HEK293 (cell line): Measurements from ENCODE around the gene WDR44.

ENCODE experiments used
- CTCF ChIA-PET: fragments of 350-600 bp; formaldehyde crosslinking; extraction: SDS; loops from one replicate; lab custom pipeline; 2021; ENCODE audit warnings: antibody characterized with exemption; lab: Yijun Ruan, JAX
- POLR2A ChIA-PET: fragments of 300-600 bp; formaldehyde crosslinking; extraction: SDS; loops from one replicate; lab custom pipeline; 2020; ENCODE audit warnings: antibody characterized with exemption, inconsistent platforms; lab: Yijun Ruan, JAX
- H3K27ac ChIP-seq: fragments of 200-500 bp; sonication (Bioruptor generic); 2 replicates; pipeline ENCODE4 v1.5.1; 2014; ENCODE audit warnings: low read depth, low read length, control low read depth, inconsistent platforms; ENCODE audit errors: extremely low read depth
- H3K36me3 ChIP-seq, 2 experiments: fragments of 200-500 bp in 1 of 2; sonication (Bioruptor generic) in 1 of 2; 1 replicate in 1 of 2; 2 replicates in 1 of 2; pipeline ENCODE4 v1.5.1; 2014 to 2017; ENCODE audit warnings: inconsistent platforms in 2 of 2, low read length in 2 of 2; ENCODE audit not compliant: control insufficient read depth in 2 of 2, insufficient read depth in 1 of 2
- H3K4me1 ChIP-seq: fragments of 200-500 bp; sonication (Bioruptor generic); 2 replicates; pipeline ENCODE4 v1.5.1; 2014; ENCODE audit warnings: mild to moderate bottlenecking, low read length, inconsistent platforms; ENCODE audit not compliant: control insufficient read depth, insufficient read depth
- H3K4me3 ChIP-seq: 2 replicates; pipeline ENCODE4 v1.5.1; 2011; ENCODE audit warnings: low read depth, mild to moderate bottlenecking, control low read depth, low read length, moderate library complexity
- H3K9me3 ChIP-seq: fragments of 200-500 bp; sonication (Bioruptor generic); 2 replicates; pipeline ENCODE4 v1.5.1; 2014; ENCODE audit warnings: low read depth, low read length, inconsistent platforms; ENCODE audit not compliant: control insufficient read depth, insufficient read depth
- FEZF1 ChIP-seq: fragments of 450-650 bp; formaldehyde crosslinking; IDR thresholded peaks from 2 replicates; pipeline ENCODE4 v1.5.1; 2016; ENCODE audit warnings: missing biosample characterization, missing genetic modification characterization
- GLI4 ChIP-seq: fragments of 450-650 bp; formaldehyde crosslinking; IDR thresholded peaks from 2 replicates; pipeline ENCODE4 v1.5.1; 2016; ENCODE audit warnings: missing biosample characterization, missing genetic modification characterization
- HOXA7 ChIP-seq: sonication (generic); formaldehyde crosslinking; IDR thresholded peaks from 2 replicates; pipeline ENCODE4 v1.8.1; 2022; ENCODE audit warnings: missing genetic modification reagents, borderline replicate concordance
- IKZF3 ChIP-seq: fragments of 450-650 bp; IDR thresholded peaks from 2 replicates; pipeline ENCODE4 v1.5.0; 2018; ENCODE audit warnings: missing biosample characterization, mild to moderate bottlenecking, missing genetic modification characterization, moderate library complexity
- KLF7 ChIP-seq: fragments of 450-650 bp; formaldehyde crosslinking; IDR thresholded peaks from 2 replicates; pipeline ENCODE4 v1.5.1; 2016; ENCODE audit warnings: missing biosample characterization, missing genetic modification characterization, borderline replicate concordance
- KLF9 ChIP-seq: fragments of 450-650 bp; formaldehyde crosslinking; IDR thresholded peaks from 2 replicates; pipeline ENCODE4 v1.5.1; 2016; ENCODE audit warnings: missing biosample characterization, missing genetic modification characterization, low read depth
- MEIS1 ChIP-seq: sonication (generic); formaldehyde crosslinking; IDR thresholded peaks from 2 replicates; pipeline ENCODE4 v1.8.1; 2022; ENCODE audit warnings: missing genetic modification reagents, mild to moderate bottlenecking, borderline replicate concordance
- TCF7L2 ChIP-seq: IDR thresholded peaks from 2 replicates; pipeline ENCODE4 v1.6.1; 2011; ENCODE audit warnings: low read depth, mild to moderate bottlenecking, inconsistent platforms, low read length, moderate library complexity, borderline replicate concordance
- YY1 ChIP-seq: fragments of 450-650 bp; formaldehyde crosslinking; IDR thresholded peaks from 2 replicates; pipeline ENCODE4 v1.5.1; 2018; ENCODE audit warnings: missing biosample characterization, missing genetic modification characterization
- ZBTB26 ChIP-seq: fragments of 450-650 bp; formaldehyde crosslinking; optimal IDR thresholded peaks from 2 replicates; pipeline ENCODE3; 2016; ENCODE audit warnings: missing biosample characterization, mild to moderate bottlenecking, missing genetic modification characterization
- ZBTB7A ChIP-seq: fragments of 450-650 bp; formaldehyde crosslinking; IDR thresholded peaks from 2 replicates; pipeline ENCODE4 v1.5.1; 2016; ENCODE audit warnings: low read depth, missing biosample characterization, missing genetic modification characterization
- ZFP37 ChIP-seq: fragments of 450-650 bp; formaldehyde crosslinking; IDR thresholded peaks from 2 replicates; pipeline ENCODE4 v1.5.1; 2016; ENCODE audit warnings: missing biosample characterization, missing genetic modification characterization
- ZNF132 ChIP-seq: fragments of 450-650 bp; formaldehyde crosslinking; IDR thresholded peaks from 2 replicates; pipeline ENCODE4 v1.5.1; 2017; ENCODE audit warnings: missing biosample characterization, missing genetic modification characterization, borderline replicate concordance
- ZNF184 ChIP-seq: fragments of 450-650 bp; IDR thresholded peaks from 2 replicates; pipeline ENCODE4 v1.5.1; 2018; ENCODE audit warnings: missing biosample characterization, mild to moderate bottlenecking, missing genetic modification characterization
- ZNF335 ChIP-seq: fragments of 450-650 bp; formaldehyde crosslinking; conservative IDR thresholded peaks from 2 replicates; pipeline ENCODE4 v1.5.1; 2016; ENCODE audit warnings: missing biosample characterization, missing genetic modification characterization
- ZNF416 ChIP-seq: fragments of 450-650 bp; formaldehyde crosslinking; IDR thresholded peaks from 2 replicates; pipeline ENCODE4 v1.5.1; 2016; ENCODE audit warnings: missing biosample characterization, missing genetic modification characterization
- ZNF433 ChIP-seq: fragments of 450-650 bp; formaldehyde crosslinking; IDR thresholded peaks from 2 replicates; pipeline ENCODE4 v1.5.1; 2016; ENCODE audit warnings: missing biosample characterization, missing genetic modification characterization, low read depth
- ZNF518A ChIP-seq: fragments of 450-650 bp; formaldehyde crosslinking; conservative IDR thresholded peaks from 2 replicates; pipeline ENCODE4 v1.5.1; 2016; ENCODE audit warnings: low read depth, missing biosample characterization, missing genetic modification characterization
- ZNF521 ChIP-seq: fragments of 450-650 bp; formaldehyde crosslinking; IDR thresholded peaks from 2 replicates; pipeline ENCODE4 v1.5.1; 2017; ENCODE audit warnings: missing biosample characterization, mild to moderate bottlenecking, missing genetic modification characterization
- ZNF530 ChIP-seq: fragments of 450-650 bp; formaldehyde crosslinking; IDR thresholded peaks from 2 replicates; pipeline ENCODE4 v1.5.1; 2016; ENCODE audit warnings: low read depth, missing biosample characterization, missing genetic modification characterization
- ZNF624 ChIP-seq: fragments of 450-650 bp; formaldehyde crosslinking; IDR thresholded peaks from 2 replicates; pipeline ENCODE4 v1.5.1; 2017; ENCODE audit warnings: missing biosample characterization, missing genetic modification characterization
- ZNF629 ChIP-seq: fragments of 450-650 bp; formaldehyde crosslinking; IDR thresholded peaks from 2 replicates; pipeline ENCODE4 v1.5.1; 2017; ENCODE audit warnings: missing biosample characterization, missing genetic modification characterization
- ZNF692 ChIP-seq: fragments of 450-650 bp; formaldehyde crosslinking; IDR thresholded peaks from 2 replicates; pipeline ENCODE4 v1.5.1; 2016; ENCODE audit warnings: missing biosample characterization, missing genetic modification characterization
- ZNF768 ChIP-seq: fragments of 450-650 bp; formaldehyde crosslinking; IDR thresholded peaks from 2 replicates; pipeline ENCODE4 v1.5.1; 2018; ENCODE audit warnings: missing biosample characterization, mild to moderate bottlenecking, missing genetic modification characterization
- ZSCAN30 ChIP-seq: fragments of 450-650 bp; IDR thresholded peaks from 2 replicates; pipeline ENCODE4 v1.5.1; 2018; ENCODE audit warnings: missing biosample characterization, mild to moderate bottlenecking, missing genetic modification characterization, moderate library complexity
- TF ChIP-seq, protein P1 (sequence below): fragments of 450-650 bp; formaldehyde crosslinking; conservative IDR thresholded peaks from 2 replicates; pipeline ENCODE4 v1.5.1; 2016; ENCODE audit warnings: low read depth, missing biosample characterization, missing genetic modification characterization

The WDR44 gene

GRCh38 chrX:118345045-118345463, 852 bp upstream of the WDR44 start:
- Histone ChIP-seq H3K36me3 (no peaks in the 10 kb centered on the region), H3K4me3 (peak overlapping the region; percentile 49), H3K27ac (peak overlapping the region; percentile 87), H3K9me3 (no peaks in the 10 kb centered on the region), H3K4me1 (no peaks in the 10 kb centered on the region)
- ChIA-PET CTCF (interaction anchor here (0.5 to 1.4 kb wide), 4 partner anchors 9 to 117 kb away, joined by 3 to 5 read pairs (median 4); no protein-coding TSS in a partner anchor), POLR2A (interaction anchor here (1.3 kb wide), 1 partner anchor 13 kb away, joined by 3 read pairs; no protein-coding TSS in a partner anchor)
- peak; percentile 35; the same call in 1 of the 2 replicates for TF ChIP-seq TCF7L2
- TF ChIP-seq ZNF416 (tag by site-specific recombination) = no peak
- TF ChIP-seq ZNF521 (tag by site-specific recombination) = no peak
- TF ChIP-seq GLI4 = no peak
- 0 out of 2 replicates have a peak, but pooled peaks have one; percentile 44 for TF ChIP-seq ZNF692 (tag by site-specific recombination)
- no peak for TF ChIP-seq ZNF768 (tag by site-specific recombination)
- no peak for TF ChIP-seq ZNF433 (tag by site-specific recombination)
- no peak for TF ChIP-seq IKZF3 (tag by site-specific recombination)
- TF ChIP-seq KLF7 (tag by site-specific recombination) = no peak
- TF ChIP-seq YY1 (tag by site-specific recombination) = no peak
- TF ChIP-seq KLF9 = no peak
- peak; percentile 75; the same call in 1 of the 2 replicates for TF ChIP-seq ZNF629
- TF ChIP-seq ZBTB7A (tag by site-specific recombination) = no peak
- peak; percentile 63 for TF ChIP-seq ZNF335 (tag by site-specific recombination)
- no peak for TF ChIP-seq ZBTB26 (tag by site-specific recombination)
- no peak for TF ChIP-seq ZNF530 (tag by site-specific recombination)
- TF ChIP-seq FEZF1 (tag by site-specific recombination) = peak; percentile 62
- no peak for TF ChIP-seq ZNF518A (tag by site-specific recombination)
- no peak for TF ChIP-seq ZNF624
- TF ChIP-seq ZNF184 = no peak
- no peak for TF ChIP-seq MEIS1 (CRISPR knock-in tag)
- TF ChIP-seq ZFP37 (tag by site-specific recombination) = no peak
- no peak for TF ChIP-seq ZSCAN30 (tag by site-specific recombination)
- TF ChIP-seq, protein P1, sequence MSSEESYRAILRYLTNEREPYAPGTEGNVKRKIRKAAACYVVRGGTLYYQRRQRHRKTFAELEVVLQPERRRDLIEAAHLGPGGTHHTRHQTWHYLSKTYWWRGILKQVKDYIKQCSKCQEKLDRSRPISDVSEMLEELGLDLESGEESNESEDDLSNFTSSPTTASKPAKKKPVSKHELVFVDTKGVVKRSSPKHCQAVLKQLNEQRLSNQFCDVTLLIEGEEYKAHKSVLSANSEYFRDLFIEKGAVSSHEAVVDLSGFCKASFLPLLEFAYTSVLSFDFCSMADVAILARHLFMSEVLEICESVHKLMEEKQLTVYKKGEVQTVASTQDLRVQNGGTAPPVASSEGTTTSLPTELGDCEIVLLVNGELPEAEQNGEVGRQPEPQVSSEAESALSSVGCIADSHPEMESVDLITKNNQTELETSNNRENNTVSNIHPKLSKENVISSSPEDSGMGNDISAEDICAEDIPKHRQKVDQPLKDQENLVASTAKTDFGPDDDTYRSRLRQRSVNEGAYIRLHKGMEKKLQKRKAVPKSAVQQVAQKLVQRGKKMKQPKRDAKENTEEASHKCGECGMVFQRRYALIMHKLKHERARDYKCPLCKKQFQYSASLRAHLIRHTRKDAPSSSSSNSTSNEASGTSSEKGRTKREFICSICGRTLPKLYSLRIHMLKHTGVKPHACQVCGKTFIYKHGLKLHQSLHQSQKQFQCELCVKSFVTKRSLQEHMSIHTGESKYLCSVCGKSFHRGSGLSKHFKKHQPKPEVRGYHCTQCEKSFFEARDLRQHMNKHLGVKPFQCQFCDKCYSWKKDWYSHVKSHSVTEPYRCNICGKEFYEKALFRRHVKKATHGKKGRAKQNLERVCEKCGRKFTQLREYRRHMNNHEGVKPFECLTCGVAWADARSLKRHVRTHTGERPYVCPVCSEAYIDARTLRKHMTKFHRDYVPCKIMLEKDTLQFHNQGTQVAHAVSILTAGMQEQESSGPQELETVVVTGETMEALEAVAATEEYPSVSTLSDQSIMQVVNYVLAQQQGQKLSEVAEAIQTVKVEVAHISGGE (tag by site-specific recombination) = no peak
- TF ChIP-seq ZNF132 (tag by site-specific recombination) = no peak
- TF ChIP-seq HOXA7 = no peak
